ENCODE measurements around the gene GNG7.
A peak's percentile ranks its signal among the peaks of the same experiment; 100 is the strongest.
"Not testable (repeated sequence)": the region's sequence is repeated elsewhere in the genome, so short reads cannot be mapped to it uniquely, and the experiment has no call there.

GNG7 gene

DNA sequence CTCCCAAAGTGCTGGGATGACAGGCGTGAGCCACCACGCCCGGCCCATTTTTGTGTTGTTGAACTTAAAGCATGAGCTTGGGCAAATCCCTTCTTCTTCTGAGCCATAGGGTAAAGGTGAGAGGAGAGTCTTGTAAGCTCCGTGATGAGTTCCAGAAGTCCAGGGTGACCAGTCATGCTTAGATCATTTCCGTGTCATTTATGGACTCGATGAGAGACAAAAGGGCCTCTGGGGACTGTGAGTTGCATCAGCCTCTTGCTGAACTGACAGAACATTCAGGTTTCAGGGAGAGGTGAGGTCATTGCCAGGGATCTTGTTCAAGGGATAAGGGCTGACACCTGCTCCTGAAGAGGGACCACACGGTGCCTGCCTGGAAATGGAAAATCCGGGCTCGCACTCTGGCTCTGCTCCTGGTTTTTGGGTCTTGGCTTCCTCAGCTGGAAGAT, 173.0 kb downstream of the GNG7 start:
- no peak for DNase-seq

DNA sequence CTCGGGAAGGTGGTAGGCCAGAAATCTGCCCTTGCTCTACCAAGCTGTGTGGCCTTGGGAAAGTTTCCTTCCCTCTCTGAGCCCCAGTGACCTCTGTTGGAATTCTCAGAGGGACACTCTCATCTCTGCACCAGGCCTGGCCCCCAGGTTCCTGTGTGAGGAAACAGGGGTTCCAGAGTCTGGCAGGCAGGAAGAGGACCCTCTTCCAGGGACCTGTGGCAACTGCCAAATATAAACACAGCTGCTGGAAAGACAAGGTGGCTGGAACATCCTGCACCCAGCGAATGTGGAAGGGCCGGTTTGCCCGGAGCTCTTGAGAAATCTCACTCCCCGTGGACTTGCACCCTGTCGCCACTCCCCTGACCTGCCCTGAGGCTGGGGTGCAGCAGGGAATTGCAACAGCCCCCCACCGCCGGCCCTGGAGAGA, 173.8 kb downstream of the GNG7 start:
- no peak for DNase-seq

DNA sequence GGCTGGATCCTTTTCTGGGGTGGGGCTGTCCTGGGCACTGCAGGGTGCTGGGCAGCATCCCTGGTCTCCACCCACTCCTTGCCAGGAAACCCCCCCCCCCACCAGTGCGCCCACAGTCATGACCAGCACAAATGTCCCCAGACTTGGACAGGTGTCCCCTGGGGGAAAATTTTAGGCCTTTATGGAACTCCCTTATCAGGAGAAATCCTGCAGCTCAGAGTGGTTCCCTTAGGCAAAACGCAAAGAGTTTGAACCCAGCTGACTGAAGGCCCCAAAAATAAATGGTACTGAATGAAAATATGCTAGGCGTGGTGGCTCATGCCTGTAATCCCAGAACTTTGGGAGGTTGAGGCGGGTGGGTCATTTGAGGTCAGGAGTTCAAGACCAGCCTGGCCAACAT, 174.8 kb downstream of the GNG7 start:
- DNase-seq, result no peak

DNA sequence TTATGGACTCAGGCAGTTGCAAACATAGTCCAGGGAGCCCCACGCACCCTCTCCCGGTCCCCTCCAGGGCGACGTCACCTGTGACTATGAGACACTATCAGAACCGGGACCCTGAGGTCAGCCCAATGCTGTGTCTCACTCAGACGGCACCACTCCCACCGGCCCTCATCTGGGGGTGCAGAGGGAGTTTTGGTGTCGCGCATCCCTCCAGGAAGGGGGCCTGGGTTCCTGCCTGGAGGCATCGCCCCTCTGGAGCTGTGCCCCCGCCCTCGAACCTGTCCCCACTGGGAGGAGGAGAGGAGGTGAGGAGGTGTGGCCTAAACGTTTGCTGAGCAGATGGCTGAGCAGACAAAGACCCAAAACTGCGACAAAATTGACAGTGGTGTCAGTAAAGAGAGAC, 175.3 kb downstream of the GNG7 start:
- DNase-seq, result no peak

DNA sequence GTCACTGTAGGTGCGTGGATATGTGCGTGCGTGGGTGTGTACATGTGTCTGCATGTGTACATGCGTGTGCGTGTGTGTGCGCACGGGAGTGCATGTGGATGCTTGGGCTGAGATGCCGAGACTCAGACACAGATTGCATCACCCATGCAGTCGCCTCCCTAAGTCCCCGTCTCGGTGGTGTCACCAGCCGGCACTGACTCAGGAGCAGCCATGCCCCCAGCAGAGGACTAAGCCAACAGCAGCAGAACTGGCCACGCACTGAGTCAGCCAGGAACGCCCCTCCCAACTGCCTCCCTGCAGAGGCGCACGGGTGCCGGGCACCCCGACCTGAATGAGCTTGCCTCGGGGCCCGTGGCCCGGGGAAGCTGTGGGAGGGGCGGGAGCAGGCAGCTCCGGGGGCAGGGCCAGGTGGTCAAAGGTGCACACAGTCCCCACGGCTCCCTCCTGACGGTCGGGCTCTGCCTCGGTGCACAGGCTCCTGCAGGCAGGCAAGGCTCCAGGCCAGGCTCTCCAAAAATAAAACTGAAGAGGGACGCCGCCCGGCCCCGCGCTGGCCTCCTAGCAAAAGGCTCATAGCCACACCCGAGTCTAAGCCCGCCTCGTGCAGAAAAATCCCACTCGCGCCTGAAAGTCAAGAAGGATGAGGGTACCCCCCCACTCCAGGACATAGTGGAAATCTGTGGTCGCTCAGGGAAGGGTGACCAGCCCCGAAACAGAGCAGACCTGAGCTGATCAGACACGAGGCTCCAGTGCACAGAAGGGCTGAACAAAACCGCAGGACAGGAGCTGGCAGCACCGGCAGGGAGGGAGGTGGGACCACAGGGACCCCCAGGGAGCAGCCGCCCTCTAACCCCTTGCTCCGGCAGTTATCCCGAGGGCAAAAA, 177.4 kb downstream of the GNG7 start:
- no peak for DNase-seq

DNA sequence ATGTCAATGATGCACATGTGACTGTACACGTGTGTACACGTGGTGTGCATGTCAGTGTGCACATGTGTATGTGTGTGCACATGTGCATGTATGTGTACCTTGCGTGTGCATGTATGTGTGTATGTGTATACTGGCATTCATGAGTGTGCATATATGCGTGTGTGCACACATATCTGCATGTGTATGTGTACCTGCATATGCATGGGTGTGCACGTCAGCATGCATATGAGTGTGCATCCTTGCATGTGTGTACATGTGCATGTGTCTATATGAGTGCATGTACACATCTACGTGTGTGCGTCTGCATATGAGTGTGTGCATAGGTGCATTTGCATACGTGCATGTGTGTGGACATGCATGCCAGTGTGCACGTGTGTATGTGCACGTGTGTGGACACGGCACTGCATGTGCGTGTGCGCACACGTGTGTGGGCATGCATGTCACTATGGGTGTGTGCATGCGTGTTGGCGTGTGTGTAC, 178.1 kb downstream of the GNG7 start:
- DNase-seq, result no peak

DNA sequence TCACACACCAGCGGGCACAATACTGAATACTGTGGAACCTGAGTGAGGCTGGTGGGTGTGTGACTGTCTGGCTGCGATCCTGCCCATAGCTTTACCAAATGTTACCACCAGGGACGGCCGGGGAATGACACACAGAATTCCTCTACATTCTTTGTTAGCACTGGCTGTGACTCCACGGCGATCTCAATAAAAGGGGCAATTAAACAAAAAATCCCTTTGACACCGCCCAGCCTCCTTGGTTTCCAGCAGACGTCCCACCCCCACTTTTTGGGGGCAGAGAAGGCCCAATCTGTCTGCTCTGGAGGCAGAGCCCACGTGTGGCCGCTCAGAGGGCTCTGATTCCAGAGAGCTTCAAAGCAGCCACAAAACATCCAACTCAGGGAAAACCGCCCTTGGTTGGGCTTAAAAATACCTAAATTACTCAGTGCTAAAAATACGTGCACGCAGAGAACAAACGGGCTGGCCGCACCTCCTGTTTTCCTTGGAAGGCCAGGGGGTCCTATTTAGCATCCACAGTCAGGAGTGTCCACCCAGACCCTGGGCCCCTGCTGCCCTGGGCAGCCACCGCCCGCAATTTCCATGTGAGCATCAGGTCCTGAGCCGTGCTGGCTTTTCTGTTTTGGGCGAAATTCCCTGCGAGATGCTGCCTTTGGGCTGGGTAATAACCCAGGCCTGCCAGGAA, 178.7 kb downstream of the GNG7 start:
- no peak for DNase-seq

DNA sequence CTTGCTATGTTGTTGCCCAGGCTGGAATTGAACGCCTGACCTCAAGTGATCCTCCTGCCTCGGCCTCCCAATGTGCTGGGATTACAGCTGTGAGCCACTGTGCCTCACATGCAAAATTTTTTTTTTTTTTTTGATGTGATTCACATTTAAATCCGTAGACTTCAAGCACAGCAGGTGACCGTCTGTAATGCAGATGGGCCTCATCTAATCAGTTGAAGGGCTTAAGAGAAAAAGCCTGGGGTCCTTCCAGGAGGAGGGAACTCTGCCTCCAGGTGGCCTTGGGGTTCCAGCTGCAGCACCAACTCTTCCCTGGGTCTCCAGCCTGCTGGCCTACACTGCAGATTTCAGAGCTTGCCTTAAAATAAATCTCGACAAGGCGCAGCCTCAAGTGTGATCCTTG, 183.0 kb downstream of the GNG7 start:
- no peak for DNase-seq

DNA sequence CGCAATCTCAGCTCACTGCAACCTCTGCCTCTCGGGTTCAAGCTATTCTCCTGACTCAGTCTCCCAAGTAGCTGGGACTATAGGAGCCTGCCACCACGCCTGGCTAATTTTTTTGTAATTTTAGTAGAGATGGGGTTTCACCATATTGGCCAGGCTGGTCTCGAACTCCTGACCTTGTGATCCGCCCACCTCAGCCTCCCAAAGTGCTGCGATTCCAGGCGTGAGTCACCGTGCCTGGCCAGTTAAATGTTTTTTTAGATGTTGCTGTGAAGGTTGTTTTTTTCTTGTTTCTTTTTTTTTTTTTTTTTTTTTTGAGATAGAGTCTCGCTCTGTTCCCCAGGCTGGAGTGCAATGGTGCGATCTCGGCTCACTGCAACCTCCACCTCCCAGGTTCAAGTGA, 183.6 kb downstream of the GNG7 start:
- not testable (repeated sequence) for DNase-seq

DNA sequence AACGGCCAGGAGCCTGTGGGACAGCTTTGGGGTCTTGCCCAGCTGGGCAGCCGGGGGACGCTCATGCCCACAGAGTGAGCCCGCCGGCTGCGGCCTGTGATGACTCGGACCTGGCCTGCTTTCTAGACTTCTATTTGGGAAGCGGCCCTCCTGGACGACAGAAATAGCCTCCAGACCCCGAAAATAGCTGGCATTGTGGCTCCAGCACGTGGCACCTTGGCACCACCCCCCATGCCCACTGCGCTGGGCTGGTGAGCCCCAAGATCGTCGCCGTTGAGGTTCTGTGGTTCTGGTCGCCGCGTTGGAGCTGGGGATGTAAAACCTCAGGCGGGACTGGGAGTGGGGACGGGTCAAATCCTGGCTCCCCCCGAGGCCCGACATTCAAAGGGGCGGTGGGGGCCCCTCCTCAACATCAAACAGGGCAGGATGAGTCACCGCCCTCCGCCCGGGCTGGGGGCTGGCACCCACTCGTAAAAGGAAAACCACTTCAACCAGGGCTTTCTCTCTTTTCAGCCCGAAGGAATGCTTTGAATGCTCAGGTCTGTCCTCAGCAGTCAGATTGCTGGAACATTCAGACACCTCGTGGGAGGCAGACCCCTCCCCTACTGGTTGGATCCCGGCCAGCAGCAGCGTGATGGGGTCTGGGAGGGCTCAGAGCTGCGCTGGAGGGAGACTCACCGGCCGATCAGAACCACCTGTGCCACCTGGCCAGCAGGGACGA, 184.5 kb downstream of the GNG7 start:
- peak in 1 of 2 experiments; percentile 26 for DNase-seq

DNA sequence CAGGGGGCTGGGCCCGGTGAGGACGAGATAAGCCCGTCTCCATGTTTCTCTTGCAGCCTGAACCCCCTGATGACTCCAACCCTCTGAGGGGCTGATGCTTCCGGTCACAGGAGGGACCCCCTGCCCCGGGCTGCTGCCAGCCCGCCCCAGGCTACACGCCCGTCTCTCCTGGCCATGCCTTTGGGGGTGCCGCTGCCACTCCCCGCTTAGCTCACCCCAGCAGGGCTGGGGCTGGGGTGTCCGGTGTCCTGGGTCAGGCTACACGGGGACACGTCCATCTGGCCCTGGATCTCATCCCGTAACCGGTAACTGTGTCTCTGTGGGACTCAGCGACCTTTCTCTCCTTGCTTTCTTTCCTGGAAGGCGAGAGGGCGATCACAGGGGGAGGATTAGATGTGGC, 185.8 kb downstream of the GNG7 start:
- DNase-seq, result no peak

DNA sequence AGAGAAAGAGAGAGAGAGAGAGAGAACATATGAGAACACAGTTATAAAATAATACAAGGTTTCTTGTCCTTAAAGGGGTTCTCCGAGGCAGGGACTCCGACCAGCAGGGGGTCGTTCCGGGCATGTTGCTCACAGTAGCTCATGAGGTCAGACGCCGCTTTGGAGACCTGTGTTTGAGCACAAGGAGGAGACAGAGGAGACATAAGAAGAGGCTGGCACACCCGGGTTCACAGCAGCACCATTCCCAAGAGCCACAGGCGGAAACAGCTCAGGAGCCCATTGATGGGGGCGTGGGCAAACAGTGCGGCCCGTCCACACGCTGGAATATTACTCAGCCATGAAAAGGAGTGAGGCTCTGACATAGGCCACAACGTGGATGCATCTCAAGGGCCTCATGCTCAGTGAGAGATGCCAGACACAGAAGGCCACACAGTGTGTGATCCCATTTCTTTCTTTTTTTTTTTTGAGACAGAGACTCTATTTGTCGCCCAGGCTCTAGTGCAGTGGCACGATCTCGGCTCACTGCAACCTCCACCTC, 187.4 kb downstream of the GNG7 start:
- no peak for DNase-seq

DNA sequence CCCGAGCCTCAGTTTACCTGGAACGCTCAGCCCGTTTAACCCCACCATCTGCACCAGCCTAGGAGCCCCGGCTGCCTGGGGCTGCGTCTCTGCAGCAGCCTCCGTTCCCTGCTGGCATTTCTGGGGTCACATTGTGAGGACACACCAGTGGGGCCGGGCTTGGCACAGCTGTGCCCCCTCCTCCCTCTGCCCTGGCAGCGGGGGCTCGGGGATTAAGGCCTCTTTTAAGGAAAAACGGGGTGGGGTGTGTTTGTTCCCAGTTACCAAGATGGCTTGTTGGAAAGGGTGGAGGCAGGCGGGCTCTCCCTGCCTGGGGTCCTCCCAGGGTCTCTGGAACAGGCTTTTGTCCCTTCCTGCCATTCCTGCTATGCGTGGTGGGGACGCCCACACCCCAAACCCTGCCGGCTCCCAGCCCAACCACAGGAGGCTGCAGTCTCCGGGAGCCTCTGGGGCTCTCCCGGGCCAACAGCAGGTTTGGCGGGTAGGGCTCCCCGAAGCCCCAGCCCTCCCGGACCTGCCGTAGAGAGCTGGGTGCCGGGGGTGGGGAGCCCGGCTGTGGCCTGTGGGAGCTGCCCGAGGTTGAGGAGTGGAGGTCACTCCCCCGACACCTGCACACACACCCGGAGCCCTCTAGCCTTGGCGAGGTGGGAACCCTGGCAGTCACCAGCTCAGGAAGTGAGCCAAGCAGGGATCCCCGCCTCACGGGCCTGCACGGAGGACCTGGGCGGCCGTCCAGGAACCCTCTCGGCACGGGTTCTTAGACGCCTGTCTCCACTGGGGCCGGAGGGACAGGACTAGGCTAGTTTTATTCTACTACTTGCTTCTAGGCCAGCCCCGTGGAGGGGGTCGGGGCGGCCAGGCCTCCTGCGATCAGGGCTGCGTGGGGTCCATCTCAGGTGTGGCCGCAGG, 189.7 kb downstream of the GNG7 start:
- DNase-seq, result no peak

DNA sequence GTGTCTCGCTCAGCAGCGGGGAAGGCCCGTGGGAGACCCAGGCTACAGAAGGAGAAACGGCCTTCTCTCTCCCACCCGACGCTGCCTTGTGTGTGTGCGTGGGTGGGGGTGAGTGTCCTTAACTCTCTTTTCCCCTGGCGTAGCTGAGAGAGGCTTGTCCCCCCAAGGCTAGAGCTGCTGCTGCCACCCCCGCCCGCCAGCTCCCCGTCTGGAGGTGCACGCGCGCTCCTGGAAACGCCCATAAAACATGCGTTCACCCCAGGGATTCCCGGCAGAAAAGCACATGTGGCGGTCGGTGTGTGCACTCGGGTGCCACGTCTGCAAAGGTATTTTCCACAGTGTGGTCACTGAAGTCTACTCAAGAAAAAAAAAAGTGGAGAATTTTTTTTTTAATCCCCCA, 190.5 kb downstream of the GNG7 start:
- no peak for DNase-seq

DNA sequence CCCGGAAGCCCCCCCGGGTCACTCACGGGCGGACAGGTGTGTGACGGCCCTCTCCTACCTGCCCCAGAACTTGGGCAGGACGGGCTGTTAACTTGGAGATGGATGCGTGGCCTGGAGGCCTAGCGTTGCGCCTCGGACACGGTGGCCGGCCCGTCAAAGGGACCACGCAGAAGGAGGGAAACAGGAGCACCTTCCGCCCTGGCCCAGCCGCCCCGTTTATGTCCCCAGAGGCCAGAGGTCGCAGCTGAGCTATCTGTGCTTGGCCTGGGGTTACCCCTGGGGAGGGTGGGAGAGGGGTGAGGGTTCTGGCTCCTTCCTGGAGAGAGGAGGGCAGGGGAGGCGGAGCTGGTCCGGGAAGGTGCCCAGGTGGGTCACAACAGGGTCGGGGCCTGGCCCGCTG, 190.9 kb downstream of the GNG7 start:
- no peak for DNase-seq

DNA sequence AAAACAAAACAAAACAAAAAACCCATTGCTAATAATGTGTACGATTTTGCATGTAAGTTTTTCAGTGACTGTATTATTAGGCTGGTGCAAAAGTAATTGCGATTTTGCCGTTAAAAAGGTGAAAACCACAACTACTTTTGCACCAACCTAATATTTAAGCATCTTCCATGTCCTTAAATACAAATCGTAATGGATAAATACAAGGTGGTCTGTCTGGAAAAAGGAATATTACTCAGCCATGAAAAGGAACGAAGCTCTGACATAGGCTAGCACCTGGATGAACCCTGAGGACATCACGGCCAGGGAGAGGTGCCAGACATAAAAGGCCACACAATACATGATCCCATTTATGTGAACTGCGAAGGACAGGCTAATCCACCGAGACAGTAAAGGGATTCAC, 193.4 kb downstream of the GNG7 start:
- no peak for DNase-seq

DNA sequence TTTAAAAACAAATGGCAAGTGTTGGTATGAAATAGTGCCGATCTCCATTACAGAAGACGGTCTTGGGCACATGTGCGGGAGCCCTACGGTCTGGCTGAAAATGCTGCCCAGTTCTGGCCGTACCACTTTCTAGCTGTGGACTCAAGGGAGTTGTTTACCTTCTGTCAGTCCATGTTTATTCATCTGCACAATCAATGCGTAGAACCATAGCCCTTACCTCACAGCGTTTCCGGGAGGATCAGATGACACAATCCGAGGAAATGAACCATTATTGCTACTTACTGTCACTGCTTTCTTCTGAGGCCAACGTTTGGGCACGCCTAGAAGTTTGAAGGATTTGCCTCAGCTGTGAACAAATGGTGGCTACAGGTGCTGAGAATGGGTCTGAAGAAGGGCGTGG, 195.4 kb downstream of the GNG7 start:
- peak in 1 of 2 experiments; percentile 16 for DNase-seq

DNA sequence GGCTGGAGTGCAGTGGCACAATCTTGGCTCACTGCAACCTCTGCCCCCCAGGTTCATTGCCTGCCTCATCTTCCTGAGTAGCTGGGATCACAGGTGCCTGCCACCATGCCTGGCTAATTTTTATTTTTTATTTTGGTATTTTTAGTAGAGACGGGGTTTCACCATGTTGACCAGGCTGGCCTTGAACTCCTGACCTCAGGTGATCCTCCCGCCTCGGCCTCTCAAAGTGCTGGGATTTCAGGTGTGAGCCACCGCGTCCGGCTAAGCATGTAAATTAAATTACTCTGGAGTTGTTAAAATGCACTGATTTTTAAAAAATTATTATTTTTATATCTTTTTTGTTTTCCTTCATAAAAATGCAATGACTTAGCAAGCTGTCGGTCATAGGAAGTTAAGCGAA, 195.8 kb downstream of the GNG7 start:
- DNase-seq, result not testable (repeated sequence)

DNA sequence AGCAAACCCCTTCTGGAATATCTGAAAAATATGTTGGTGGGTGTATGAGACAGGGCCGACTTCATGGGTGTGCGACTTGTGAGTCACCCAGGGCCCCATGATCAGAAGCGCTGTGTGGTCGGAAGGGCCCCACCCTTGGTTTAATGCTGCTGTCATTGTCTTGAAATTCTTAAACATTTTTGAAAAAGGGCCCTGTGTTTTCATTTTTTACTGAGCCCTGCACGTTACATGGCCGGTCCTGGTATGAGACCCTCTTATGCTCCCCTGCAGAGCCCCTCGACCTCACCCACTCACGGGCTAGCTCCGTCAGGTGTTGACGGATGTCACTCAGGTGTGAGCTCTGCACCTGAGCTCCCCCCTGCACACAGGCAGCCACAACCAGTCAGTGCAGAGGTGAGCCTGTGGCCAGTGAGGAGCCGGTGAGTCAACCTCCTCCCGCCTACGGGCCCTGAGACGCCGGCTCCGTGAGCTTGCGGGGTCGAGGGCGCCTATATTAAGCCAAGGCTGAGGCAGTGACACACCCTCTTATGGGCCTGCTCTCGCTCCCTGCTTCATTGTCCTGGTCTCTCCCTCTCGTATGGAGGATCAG, 198.9 kb downstream of the GNG7 start:
- peak; percentile 51 to 79 for DNase-seq

DNA sequence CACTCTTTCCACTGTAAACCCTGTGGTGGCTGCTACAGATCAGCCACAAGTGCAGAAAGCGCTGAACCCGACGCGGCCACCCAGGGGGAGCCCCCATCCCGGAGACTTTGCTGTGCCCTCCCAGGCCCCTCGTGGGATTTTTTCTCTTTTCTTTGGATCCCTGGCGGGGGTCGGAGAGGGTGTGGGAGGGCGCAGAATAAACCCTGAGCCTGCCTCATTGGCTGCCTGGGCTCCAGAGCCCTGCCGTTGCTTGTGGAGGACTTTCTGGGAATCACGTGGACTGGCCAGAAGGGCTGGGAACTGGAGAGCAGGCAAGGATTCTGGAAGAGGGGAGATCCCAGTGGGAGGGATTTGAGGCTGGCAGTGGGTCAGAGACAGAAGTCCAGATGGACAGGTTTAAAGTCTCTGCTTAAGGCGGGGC, 201.6 kb downstream of the GNG7 start:
- no peak for DNase-seq

DNA sequence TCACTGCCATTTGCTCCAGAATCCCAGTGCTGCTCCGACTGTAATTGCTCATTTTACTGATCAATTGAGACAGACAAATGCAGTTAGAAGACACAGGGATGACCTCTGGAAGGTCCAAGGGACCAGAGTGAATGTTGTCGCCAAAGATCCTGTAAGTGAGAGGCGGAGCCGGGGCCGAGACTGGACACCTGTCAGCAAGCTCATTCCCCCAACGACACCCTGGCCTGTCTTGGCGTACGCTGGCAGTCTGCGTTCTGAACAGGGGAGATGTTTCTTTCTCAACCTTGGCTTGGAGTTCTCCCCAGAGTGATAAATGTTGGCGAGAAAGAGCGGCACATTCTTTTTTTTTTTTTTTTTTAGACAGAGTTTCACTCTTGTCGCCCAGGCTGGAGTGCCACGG, 202.3 kb downstream of the GNG7 start:
- no peak for DNase-seq

DNA sequence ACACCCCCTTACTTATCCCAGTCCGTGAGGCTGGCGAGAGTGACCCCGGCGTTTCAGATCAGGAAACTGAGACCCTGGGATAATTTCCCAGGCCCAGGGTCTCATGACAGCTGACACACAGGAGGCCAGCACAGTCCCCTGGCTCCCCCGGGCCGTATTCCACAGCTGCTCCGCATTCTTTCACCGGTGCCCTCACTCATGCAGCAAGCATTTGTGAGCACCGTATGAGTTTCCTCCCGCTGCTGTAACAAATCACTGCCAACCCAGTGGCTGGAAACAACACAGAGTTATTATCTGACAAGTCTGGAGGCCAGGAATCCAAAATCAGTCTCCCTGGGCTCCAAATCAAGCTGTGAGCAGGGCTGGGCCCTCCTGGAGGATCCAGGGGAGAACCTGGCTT, 205.3 kb downstream of the GNG7 start:
- no peak for DNase-seq
